ENCODE results near the gene TBC1D22A. TPM values are rescaled to one million over a fixed set of nuclear protein-coding genes. Genes with fewer than 3 reads are reported as not detected.

Gene TBC1D22A
- total RNA-seq, 1 experiment from 2014 or later = 7.2 TPM

DNA sequence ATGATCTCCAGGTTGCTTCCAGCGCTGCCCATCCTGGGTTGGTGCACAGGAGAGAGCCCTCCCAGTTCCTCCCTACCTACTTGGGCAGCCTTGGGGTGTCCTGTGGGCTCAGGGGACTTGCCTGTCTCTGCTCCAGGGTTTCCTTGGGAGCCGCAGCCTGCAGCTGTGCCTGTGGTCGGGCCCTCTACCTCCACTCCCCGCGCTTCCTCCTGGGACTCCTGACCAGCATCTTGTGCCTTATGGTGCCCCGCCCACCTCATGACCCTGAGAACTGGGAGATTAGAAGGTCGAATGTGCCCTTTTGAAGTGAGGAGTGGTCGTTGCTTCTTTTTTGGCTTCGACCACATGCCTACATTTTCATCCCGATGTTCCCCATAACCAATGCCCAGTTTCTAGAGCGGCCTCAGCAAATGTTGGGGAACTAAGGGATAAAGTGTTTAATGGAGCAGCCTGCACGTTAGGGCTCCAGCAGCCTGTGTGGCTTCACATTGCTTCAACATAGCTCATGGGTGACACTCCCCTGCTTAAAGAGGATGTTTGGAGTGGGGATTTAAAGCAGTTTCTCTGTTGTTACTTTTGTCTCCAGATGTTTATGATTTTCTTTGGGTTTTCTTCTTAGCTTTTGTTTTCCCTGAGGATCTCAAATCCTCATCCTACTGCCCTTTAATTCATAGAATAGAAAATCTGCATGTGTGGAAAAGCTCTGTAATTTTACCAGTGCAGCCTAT lies 248.8 kb downstream of the TBC1D22A start:
- DNase-seq (ENCODE audit: low read depth) = no peak

DNA sequence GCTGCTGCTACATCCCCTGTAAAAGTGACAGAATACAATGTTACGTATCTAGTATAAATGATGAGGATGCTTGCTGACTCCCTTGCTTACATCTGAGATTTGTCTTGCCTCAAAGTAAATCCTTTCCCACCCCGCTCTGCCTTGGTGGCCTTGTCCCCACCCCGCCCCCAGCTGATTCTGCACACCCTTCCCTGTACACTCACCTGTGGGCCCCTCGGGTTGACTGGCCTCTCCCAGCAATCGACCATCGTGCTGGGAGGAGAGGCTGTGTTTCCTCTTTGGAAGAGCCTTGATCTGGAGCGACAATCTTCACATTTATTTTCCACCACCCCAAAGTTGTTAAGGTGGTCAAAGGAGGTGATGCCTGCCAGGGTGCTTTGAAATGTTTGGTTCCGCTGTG lies 249.4 kb downstream of the TBC1D22A start:
- DNase-seq (ENCODE audit: low read depth) = no peak

DNA sequence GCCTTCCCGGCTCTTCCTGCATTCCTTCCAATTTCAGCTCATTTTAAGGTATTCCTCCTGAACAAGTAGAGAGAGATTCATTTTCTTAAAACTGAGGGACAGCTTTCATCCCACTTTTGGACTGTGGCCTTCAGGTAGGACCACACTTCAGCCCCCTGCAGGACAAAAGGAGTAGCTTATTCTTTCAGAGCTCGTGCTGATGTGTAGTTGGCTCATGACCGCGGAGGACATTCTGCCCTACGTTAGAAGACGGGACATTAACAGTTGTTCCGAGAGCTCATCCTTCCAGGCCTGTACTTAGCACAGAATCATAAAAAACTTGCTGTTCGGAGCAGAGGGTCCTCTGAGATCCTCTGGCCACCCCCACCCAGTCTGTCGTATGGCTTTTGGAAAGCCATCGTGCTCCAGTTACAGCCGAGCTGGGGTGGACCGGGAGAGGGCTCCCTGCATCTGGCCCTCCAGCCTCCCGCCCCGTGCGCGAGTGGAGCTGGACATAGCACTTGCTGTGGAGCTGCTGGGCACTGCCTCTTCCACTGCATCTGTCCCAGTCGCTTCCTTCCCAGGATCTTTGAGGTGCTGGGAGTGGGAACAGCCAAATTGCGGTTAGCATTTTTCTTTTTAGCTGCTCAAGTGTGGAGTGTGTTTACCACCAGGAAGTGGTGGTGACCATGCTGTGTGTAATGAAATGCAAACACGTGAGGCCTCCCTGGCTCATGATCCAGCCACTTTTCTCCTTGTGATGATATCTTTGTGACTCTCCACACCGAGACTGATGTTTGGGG lies 250.3 kb downstream of the TBC1D22A start:
- peak; percentile 77 for DNase-seq (ENCODE audit: low read depth)

DNA sequence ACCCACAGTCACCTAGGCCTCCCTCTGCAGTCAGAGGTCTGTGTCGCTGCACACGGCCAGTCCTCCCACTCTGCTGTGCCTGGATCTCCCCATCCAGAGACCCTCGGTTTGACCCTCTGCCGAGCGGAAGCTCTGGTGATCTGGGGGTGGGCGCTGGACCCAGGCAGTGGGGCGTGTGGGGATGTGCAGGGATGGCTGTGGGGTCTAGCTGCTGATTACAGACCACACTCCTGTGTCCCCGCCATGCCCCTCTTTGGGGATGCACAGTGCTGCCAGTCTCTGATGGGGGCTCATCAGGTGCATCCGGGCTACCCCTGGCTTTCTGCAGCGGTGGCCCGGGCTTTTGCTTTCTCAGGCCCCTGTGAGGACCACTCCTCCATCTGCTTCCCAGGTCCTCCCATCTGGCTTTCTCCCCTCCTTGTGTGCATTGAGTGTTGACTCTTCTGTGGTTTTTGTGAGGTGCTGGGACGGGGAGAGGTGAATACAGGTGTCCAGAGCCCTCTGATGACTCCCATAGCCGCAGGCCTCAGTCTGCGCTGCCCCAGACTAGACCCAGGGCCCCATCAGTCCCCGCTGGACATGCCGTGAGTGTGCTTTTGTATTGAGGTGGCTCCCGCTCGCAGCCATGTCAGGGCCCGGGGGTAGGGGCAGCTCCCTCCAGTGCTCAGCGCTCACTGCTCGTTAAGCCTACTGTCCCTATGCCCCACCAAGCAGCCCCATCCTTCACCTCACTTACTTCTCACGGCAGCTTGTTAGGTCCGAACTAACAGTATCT lies 251.6 kb downstream of the TBC1D22A start:
- no peak for DNase-seq (ENCODE audit: low read depth)

DNA sequence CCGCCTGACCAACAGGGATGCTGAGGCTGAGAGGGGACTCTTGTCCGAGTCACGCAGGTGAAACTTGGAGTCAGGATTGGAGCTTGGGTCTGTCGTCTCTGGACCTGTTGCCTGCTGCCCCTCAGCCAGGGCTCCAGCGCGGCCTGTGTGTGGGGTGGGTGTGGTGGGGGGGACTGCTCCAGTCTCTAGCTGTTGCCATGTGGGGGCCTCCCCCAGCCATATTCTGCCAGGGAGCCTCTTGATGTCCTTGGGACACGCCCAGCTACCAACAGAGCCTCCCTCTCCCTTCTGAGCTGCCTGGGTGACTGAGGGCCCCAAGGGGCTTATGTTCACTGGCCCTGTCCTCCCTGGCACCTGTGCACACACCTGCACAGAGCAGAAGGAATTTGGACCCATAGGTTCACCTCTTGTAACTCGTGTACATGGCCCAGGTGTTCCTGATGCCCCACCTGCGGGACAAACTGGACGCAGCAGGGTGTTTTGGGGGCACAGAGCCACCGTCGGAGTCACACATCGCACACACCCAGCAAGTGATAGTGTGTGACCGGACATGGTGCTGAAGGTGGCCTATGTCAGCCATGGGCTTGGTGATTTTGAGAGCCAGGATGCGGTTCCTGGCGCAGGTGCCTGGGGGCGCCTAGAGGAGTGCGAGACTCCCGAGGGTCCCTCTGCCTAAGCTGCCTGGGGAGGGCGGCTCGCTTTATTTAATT lies 252.3 kb downstream of the TBC1D22A start:
- no peak for DNase-seq (ENCODE audit: low read depth)

DNA sequence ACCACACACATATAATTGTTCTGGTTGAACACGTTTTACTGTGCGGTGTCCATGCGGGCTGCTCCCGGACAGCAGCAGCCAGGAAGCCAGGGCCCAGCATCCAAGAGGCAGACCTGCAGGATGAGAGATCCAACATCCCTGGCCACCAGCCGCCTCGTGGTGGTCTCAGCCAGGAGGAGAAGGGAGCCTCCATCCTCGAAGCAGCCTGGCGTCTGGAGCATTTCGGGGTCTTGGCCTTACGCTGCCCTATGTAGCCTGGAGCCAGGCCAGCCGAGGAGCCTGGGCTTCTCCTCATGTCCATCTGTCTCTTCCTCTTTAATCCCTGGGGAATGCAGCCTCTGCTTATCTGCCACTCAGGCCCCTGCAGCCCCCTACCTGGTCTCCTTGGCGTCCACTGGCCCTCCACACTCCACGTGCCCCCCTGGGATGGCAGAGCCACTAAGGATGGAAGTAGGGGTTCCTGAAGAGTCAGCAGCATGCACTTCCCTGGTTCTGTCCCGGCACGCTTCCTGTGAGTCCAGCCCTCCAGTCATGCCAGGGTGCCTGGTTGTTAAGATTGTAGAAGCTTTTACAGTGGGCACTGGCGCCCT lies 253.2 kb downstream of the TBC1D22A start:
- DNase-seq (ENCODE audit: low read depth) = no peak

DNA sequence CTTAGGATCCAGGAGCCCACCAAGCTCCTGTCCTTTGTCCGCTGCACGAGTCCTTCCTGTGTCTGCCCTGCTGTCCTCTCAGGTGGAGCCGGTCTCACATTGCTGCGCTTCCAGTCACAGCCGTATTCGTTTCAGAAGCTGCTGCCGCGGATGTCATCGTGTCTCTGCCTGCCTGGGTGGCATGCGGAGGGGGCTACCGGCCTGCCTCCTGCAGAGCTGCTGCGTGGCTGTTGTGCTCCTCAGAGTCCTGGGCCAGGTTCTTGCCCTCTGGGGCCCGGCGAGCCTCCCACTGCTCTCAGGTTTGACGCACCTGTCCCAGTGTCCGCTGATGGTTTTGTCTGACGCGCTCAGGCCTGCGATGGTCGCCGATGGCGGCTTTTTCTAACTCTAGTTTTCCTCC lies 254.2 kb downstream of the TBC1D22A start:
- DNase-seq (ENCODE audit: low read depth) = no peak

DNA sequence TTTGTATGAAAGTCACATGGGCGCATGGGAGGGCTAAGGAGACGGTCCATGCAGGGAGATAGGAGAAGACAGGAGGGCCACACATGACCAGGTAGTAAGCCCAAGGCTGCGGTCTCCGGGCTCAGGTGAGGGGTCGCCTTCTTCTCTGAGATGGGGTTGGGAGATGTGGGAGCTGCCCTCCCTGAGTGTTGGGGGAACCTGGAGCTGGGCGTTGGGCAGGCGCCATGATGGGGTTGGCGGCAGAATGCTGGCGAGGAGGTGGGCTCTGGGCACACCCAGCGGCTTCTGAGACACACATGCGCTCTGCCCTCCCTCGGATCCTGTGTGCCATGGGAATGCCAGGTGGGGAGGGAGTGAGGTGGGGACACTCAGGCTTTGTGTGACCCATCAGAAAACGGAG lies 254.8 kb downstream of the TBC1D22A start:
- DNase-seq (ENCODE audit: low read depth) = no peak

DNA sequence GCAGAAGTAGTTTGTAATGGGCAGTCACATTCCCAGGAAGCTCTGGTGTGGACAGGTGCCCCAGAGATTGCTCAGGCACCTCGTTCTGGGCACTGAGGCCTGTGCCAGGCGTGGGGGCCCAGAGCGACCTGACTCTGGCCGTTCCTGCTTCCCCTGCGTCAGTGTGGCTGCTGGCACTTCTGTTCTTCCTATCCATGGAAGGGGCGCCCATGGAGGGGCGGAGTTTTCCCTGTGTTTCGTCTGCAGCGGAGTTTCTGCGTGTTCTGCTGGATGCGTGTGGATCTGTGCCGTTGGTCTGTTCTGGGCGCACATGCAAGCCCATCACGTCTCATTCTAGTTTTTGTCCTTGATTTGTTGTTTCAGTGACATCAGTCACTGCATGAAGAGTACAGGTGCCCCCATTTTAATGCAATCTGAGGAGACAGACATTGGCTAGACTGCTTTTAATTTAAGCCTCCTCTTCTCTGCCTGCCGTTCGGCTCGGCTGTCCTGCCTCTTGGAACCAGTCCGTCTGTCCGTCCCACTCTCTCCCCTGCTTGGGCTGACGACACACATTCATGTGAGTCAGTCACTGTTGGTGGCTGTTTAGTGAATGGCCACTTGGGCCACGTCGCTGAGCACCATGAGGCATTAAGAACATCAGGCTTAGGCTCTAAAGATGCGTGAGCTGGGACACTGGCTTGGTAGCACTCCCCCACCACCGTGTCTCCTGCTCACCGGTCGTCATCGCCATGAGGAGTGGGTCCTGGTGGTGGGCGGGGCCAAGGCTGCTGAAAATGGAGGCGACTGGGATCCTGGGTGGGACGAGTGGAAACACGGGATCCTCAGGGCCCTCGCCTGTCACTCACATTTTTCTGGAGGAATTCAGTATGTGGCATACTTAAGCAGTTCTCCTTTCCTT lies 255.8 kb downstream of the TBC1D22A start:
- no peak for DNase-seq (ENCODE audit: low read depth)

DNA sequence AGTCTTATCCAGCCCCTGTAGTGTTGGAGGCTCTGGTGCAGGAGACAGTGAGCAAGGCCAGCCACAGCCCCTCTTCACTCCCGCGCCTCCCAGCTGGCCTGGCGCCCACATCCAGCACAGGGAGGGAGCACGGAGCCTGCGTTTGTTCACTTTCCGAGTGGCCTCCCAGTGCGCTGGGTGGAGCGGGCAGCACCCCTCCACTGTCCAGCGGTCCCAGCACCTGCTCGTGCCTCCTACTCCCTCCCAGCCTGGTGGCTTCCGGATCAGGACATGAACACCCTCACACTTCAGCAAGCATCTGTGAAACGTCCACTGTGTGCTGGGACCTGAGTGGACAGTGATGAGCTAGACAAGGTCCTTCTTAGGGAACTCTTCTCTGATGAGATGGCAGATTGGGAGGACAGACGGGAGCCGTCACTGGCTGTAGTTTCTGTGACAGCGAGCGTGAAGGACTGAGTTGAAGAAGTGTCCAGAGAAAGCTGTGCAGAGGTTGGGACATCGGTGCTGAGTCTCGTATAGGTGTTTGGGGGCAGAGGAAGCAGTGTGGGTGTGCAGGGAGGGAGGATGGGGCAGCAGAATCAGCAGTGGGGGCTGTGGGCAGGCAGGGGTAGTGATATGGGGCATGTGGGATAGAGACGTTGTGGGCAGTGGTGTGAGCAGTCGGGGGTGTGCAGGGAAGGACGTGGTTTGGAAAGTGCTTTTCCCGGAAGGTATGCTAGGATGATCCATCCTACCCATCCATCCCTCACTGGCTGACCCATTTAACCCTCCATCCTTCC lies 256.8 kb downstream of the TBC1D22A start:
- DNase-seq (ENCODE audit: low read depth) = no peak

DNA sequence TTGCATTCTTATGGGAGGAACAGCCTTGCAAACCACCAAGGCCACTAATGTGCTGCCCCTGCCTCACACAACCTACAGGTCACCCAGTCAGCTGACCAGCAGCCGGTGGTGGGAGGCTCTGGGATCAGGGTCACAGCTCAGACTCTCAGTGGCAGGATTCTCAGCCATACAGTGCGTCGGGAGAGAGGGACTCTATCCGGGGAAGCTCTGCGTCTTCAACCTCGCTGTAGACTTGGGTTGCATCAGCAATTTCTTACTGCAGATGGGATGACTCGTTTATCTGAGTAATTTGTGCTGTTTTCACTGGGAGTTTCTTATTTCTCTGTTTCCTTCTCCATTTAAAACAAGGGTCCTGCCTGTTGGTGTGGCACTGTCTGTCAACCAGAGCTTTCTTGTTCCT lies 257.7 kb downstream of the TBC1D22A start:
- DNase-seq (ENCODE audit: low read depth) = no peak

DNA sequence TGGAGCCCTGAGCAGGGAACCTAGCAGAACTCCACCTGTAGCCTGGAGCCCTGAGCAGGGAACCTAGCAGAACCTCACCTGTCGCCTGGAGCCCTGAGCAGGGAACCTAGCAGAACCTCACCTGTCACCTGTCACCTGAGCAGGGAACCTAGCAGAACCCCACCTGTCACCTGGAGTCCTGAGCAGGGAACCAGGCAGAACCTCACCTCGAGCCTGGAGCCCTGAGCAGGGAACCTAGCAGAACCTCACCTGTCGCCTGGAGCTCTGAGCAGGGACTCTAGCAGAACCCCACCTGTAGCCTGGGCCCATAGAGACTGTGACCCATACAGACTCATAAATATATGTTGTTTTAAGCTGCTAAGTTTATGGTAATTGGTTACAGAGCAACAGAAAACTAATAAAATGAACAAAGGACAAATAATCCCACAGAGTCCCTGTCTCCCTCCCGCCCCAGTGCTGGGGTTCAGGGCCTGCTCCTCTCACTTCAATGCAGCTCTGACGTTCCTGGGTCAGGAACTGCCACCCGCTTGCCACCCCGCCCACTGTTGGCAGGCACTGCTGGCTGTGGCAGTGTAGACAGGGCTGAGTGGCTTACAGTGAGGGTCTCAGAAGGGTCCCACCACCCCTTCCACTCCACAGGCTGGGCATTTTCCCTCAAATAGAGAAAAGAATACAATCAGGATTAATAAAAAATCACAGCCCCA lies 259.1 kb downstream of the TBC1D22A start:
- DNase-seq (ENCODE audit: low read depth) = no peak

DNA sequence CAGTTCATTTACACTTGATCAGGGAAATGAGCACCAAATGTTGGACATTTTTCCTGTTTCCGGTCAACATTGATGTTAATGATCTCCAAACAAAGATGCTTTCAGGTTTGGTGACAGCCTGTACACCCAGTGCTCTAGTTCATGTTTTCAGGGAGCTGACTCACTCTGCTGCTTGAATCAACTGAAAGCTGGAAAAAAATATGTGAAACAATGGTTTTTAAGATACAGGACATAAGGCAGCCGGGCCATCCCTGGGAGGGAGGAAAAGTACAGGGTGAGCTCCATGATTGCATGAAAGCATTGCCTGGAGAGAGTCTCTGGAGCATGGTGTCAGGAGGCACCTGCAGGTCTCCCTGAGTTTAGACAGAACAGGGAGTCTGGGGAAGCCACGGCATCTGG lies 259.6 kb downstream of the TBC1D22A start:
- DNase-seq (ENCODE audit: low read depth) = peak; percentile 18

DNA sequence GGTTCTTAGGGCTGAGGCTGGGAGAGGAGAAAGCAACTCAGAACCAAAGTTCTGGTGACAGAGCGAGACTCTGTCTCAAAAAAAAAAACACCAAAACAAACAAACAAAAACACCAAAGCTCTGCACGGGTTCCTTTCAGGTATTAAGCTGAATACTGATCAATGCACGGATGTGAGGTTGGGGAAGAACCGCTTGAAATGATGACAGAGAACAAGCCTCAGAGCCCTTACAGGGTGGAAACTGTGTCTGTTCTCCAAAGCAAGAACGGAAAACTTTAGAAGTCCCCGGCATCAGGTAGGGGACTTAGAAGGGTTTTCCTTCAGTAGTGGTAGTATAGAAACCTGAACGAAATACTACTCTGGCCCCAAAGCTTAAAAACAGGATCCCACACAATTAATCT lies 260.0 kb downstream of the TBC1D22A start:
- no peak for DNase-seq (ENCODE audit: low read depth)

DNA sequence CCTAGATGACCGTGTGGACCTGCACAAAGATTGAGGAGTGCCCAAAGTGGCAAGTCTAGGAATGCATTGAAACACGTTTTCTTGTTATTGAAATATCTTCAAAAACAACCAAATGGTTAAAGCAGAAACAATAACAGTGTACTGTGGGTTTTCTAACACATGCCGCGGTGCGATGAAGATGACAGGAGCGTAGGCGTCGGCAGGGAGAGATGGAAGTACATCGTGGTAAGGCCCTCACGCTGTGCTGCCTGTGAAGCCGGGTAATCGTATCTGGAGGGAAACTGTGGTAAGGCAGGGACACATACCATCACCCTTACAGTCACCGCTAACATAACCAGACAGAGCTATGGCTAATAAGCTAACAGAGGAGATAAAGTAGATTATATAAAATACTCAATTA lies 261.4 kb downstream of the TBC1D22A start:
- no peak for DNase-seq (ENCODE audit: low read depth)

DNA sequence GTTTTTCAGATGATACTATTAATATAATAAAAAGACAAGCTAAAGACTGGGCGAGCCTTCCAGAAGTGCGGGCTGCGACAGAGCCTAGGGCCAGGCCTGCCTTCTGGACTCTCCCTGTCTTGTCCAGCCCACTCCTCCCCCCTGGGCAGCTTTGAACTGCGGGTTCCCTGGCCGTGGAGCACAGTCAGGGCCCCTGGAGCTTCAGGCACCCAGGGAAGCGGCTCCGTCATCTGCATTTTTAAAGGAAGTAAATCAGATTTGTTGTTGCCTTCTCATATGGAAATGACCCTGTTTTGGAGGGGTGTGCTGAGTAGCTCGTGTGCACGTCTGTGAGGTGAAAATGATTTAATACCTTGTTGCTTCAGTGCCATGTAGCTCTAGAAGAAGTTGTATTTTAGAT lies 265.3 kb downstream of the TBC1D22A start:
- no peak for DNase-seq (ENCODE audit: low read depth)

DNA sequence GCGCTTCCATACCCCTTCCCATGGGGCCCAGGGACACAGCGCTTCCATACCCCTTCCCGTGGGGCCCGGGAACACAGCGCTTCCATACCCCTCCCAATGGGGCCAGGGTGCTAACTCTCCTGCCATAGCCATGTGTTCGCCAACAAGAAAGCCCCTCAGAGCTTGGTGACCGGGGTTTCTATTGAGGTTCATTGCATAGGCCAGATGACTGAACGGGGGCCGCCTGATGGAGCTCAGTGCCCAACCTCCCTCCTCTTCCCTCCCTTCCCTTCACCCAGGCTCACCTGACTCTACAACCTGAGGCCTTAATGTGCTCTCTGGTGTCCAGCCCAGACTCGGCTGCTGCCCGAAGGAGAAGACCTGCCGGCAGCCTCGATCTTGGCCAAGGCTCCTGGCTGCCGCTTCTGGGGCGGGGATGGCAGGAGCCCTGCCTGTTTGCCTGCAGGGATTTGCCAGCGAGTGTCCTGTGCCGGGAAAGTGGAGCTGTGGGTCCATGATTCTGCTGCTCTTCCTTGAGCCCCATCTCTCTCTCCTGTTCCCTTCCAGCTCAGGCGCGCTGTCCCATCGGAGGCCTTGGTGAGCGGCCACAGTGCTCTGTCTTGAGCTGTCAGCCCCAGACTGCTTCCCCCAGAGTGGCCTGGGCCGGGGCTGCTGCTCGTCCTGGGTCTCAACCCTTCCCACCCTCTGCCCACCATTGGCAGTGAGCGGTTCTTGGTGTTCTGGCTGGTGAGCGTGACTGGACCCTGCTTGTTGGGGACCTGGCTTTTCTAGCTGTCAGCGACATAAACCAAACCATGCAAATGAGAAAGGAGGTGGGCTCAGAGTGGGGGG lies 267.0 kb downstream of the TBC1D22A start:
- DNase-seq (ENCODE audit: low read depth) = no peak

DNA sequence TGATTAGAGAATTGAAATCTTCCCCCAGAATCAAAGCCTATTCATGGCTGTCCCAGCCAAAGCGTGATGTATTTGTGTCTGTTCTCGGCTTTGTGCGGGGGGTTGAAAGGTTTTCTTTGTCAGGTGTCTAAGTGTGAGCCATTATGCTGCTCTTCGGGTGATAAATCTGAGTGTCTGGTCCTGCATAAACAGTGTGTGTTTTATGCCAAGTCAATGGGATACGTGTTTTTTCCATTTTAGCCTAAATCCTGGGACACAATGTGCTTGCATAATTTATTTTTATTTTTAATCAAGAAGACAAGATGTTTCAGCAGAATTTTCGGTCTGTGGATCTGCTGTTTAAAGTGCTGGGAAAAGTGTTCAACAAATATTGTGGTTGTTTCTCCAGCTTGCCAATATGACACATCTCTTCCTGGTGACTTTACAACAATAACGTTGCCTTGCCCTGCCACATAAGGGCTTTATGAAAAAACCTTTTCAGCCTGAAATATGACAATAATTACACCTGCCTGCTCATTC lies 267.8 kb downstream of the TBC1D22A start:
- no peak for DNase-seq (ENCODE audit: low read depth)

All from RPMI7951 (cell line).